ENCODE results near the gene TCTA. TPM values are rescaled to one million over a fixed set of nuclear protein-coding genes. Genes with fewer than 3 reads are reported as not detected.

TCTA gene
- total and polyA plus RNA-seq, 2 donors (not counting 3 experiments of a cell fraction or from before 2014, with no cell fraction given): 21.9 to 32.3 TPM

- Histone ChIP-seq H3K36me3 (ENCODE audit: control insufficient read depth in 2 of 2, extremely low read depth in 1 of 2, insufficient read depth in 2 of 2, low read length in 2 of 2) (no peaks in the 10 kb centered on the region), H2AFZ (ENCODE audit: low read depth, low read length) (no peak overlapping the region), H3K4me1 (ENCODE audit: control insufficient read depth, extremely low read depth, insufficient read depth, low read length) (peaks cover 11% of the 10 kb centered on the region), H3K9me3 (replicated peaks; ENCODE audit: control insufficient read depth, insufficient read depth, low read length) (no peaks in the 10 kb centered on the region), H3K27ac (ENCODE audit: insufficient read depth, low read depth, low read length) (no peak overlapping the region), H3K9me1 (replicated peaks; ENCODE audit: control insufficient read depth, extremely low read depth, insufficient read depth, low read length) (no peaks in the 10 kb centered on the region), H3K79me2 (ENCODE audit: control insufficient read depth, insufficient read depth, low read length) (peaks cover 98% of the 10 kb centered on the region), H3K27me3 (ENCODE audit: control insufficient read depth in 2 of 2, insufficient read depth in 2 of 2, low read length in 2 of 2) (no peaks in the 10 kb centered on the region), H3K4me2 (ENCODE audit: insufficient read depth, low read length) (no peak overlapping the region), H3K4me3 (replicated peaks in 1 of 3; ENCODE audit: insufficient read depth in 1 of 3, low read depth in 1 of 3, low read length in 3 of 3) (no peak overlapping the region), H4K20me1 (replicated peaks; ENCODE audit: control insufficient read depth, extremely low read depth, insufficient read depth, low read length) (peaks cover 27% of the 10 kb centered on the region), H3K9ac (replicated peaks; ENCODE audit: extremely low read depth, insufficient read depth, low read length) (no peak overlapping the region)
- no peak for FAIRE-seq
- intact Hi-C loops (cut with micrococcal nuclease) (no loop called here), dilution Hi-C loops (cut with MboI; ENCODE audit: extremely low pct_ligation_motif_present, low sequenced_read_pairs) (no loop called here)
- ChIA-PET POLR2A (interaction anchor here (1.8 kb wide), 1 partner anchor 10 kb away, joined by 5 read pairs; the partner anchor contains the start of genes RHOA and TCTA), CTCF (interaction anchor here (1.2 kb wide), 1 partner anchor 13 kb away, joined by 4 read pairs; no protein-coding TSS in a partner anchor)
- no TSS peak for BruUV-seq (replicated peaks)
- no peak for DNase-seq (ENCODE audit: low read depth, low spot score)
- TF ChIP-seq MAX (IDR thresholded peaks at IDR 0.05; ENCODE audit: insufficient read depth, insufficient read length) (no peak), FOS (IDR thresholded peaks at IDR 0.05; ENCODE audit: borderline replicate concordance, insufficient read depth, low read length) (no peak), MYC (IDR thresholded peaks at IDR 0.05; ENCODE audit: low read depth, low read length) (no peak), EZH2 (IDR thresholded peaks at IDR 0.05; ENCODE audit: borderline replicate concordance, low read depth, low read length, severe bottlenecking) (no peak)
Observed at GRCh38 chr3:49401766-49402165, 10.5 kb upstream of the TCTA start.

- Histone ChIP-seq H3K4me3 (replicated peaks in 1 of 3; ENCODE audit: insufficient read depth in 1 of 3, low read depth in 1 of 3, low read length in 3 of 3) (no peak overlapping the region), H3K9me3 (replicated peaks; ENCODE audit: control insufficient read depth, insufficient read depth, low read length) (no peaks in the 10 kb centered on the region), H3K79me2 (ENCODE audit: control insufficient read depth, insufficient read depth, low read length) (peaks cover 98% of the 10 kb centered on the region), H3K27ac (ENCODE audit: insufficient read depth, low read depth, low read length) (no peak overlapping the region), H2AFZ (ENCODE audit: low read depth, low read length) (no peak overlapping the region), H3K27me3 (ENCODE audit: control insufficient read depth in 2 of 2, insufficient read depth in 2 of 2, low read length in 2 of 2) (no peaks in the 10 kb centered on the region), H3K36me3 (ENCODE audit: control insufficient read depth in 2 of 2, extremely low read depth in 1 of 2, insufficient read depth in 2 of 2, low read length in 2 of 2) (no peaks in the 10 kb centered on the region), H3K4me1 (ENCODE audit: control insufficient read depth, extremely low read depth, insufficient read depth, low read length) (peaks cover 10% of the 10 kb centered on the region), H3K9me1 (replicated peaks; ENCODE audit: control insufficient read depth, extremely low read depth, insufficient read depth, low read length) (no peaks in the 10 kb centered on the region), H4K20me1 (replicated peaks; ENCODE audit: control insufficient read depth, extremely low read depth, insufficient read depth, low read length) (peaks cover 22% of the 10 kb centered on the region), H3K9ac (replicated peaks; ENCODE audit: extremely low read depth, insufficient read depth, low read length) (no peak overlapping the region), H3K4me2 (ENCODE audit: insufficient read depth, low read length) (no peak overlapping the region)
- intact Hi-C loops (cut with micrococcal nuclease) (no loop called here), dilution Hi-C loops (cut with MboI; ENCODE audit: extremely low pct_ligation_motif_present, low sequenced_read_pairs) (no loop called here)
- DNase-seq (ENCODE audit: low read depth, low spot score) (no peak), FAIRE-seq (no peak)
- TF ChIP-seq EZH2 (IDR thresholded peaks at IDR 0.05; ENCODE audit: borderline replicate concordance, low read depth, low read length, severe bottlenecking): no peak
- TF ChIP-seq POLR2AphosphoS5 (IDR thresholded peaks at IDR 0.05; ENCODE audit: insufficient read depth, low read depth, low read length): no peak
- no peak for TF ChIP-seq CTCF (IDR thresholded peaks at IDR 0.05; ENCODE audit: extremely low read depth in 1 of 2, insufficient read depth in 1 of 2, low read depth in 1 of 2, low read length in 2 of 2)
- no peak for TF ChIP-seq MAX (IDR thresholded peaks at IDR 0.05; ENCODE audit: insufficient read depth, insufficient read length)
- TF ChIP-seq FOS (IDR thresholded peaks at IDR 0.05; ENCODE audit: borderline replicate concordance, insufficient read depth, low read length): no peak
- TF ChIP-seq POLR2A (IDR thresholded peaks at IDR 0.05; ENCODE audit: low read depth, low read length): no peak
- no peak for TF ChIP-seq GATA2 (IDR thresholded peaks at IDR 0.05; ENCODE audit: insufficient read depth, insufficient read length, low read depth, low read length)
- no peak for TF ChIP-seq MYC (IDR thresholded peaks at IDR 0.05; ENCODE audit: low read depth, low read length)
- no peak for TF ChIP-seq JUN (IDR thresholded peaks at IDR 0.05; ENCODE audit: borderline replicate concordance, insufficient read depth, insufficient read length, low read depth)
- no TSS peak for BruUV-seq (replicated peaks)
- ChIA-PET POLR2A (interaction anchor here (1.0 kb wide), 1 partner anchor 8 kb away, joined by 4 read pairs; the partner anchor contains the start of genes RHOA and TCTA), CTCF (no interaction called here)
Observed at GRCh38 chr3:49403891-49404290, 8.3 kb upstream of the TCTA start.

All from endothelial cell of umbilical vein (primary cell).